HL-60 (cell line): ENCODE results near the gene ASF1A.

ENCODE experiments used
- DNase-seq, 2 experiments: peaks; one replicate each; pipeline ENCODE4 v3.0.0-alpha.2; 2010 to 2020; ENCODE audit warnings: low read depth in 1 of 2, low spot score in 1 of 2
- H3K27ac ChIP-seq: fragments of 250-450 bp; sonication (Bioruptor Pico); replicated peaks from 2 replicates; pipeline ENCODE4 v1.5.1; 2020; ENCODE audit warnings: mild to moderate bottlenecking, moderate library complexity
- H3K27me3 ChIP-seq: fragments of 250-450 bp; sonication (Bioruptor Pico); 2 replicates; pipeline ENCODE4 v1.5.1; 2021; ENCODE audit warnings: mild to moderate bottlenecking, moderate library complexity; ENCODE audit not compliant: insufficient read depth, poor library complexity, severe bottlenecking
- H3K4me3 ChIP-seq: replicated peaks from 2 replicates; pipeline ENCODE4 v1.5.1; 2011; ENCODE audit warnings: mild to moderate bottlenecking, control low read depth, low read length; ENCODE audit not compliant: insufficient read depth
- GABPA ChIP-seq: IDR thresholded peaks from 2 replicates; pipeline ENCODE4 v1.6.1; 2012; ENCODE audit warnings: low read depth
- POLR2AphosphoS5 ChIP-seq: IDR thresholded peaks from 2 replicates; pipeline ENCODE4 v1.6.1; 2012; ENCODE audit warnings: low read depth
- SPI1 ChIP-seq: IDR thresholded peaks from 2 replicates; pipeline ENCODE4 v1.6.1; 2012; ENCODE audit warnings: low read depth, mild to moderate bottlenecking, borderline replicate concordance
- TF ChIP-seq, protein P1 (sequence below): IDR thresholded peaks from one replicate; pipeline ENCODE4 v1.5.1; 2011; ENCODE audit warnings: low read length, control low read depth, inconsistent platforms; ENCODE audit not compliant: insufficient read depth
- TF ChIP-seq, protein P2 (sequence below): IDR thresholded peaks from 2 replicates; pipeline ENCODE4 v1.6.1; 2012; ENCODE audit warnings: low read depth; ENCODE audit not compliant: insufficient replicate concordance

Gene ASF1A

DNA sequence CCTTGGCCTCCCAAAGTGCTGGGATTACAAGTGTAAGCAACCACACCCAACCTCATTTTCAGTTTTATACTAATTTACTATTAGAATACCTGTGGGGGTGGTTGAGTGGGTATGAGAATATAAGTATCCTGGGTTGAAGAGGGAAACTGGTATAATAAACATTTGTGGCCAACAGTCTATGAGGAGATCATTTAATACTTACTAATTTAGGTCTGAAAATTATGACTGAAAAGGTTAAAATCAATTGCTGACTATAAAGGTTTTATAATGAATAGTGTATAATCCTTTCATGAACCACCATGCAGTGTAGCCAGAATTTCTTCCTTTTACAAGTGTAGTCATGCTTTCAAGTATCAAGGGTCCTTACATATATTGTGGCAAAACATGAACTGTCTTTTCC lies 11.1 kb downstream of the ASF1A start:
- no peak overlapping the region for H3K27ac ChIP-seq
- no peak for TF ChIP-seq GABPA
- TF ChIP-seq, protein P1, sequence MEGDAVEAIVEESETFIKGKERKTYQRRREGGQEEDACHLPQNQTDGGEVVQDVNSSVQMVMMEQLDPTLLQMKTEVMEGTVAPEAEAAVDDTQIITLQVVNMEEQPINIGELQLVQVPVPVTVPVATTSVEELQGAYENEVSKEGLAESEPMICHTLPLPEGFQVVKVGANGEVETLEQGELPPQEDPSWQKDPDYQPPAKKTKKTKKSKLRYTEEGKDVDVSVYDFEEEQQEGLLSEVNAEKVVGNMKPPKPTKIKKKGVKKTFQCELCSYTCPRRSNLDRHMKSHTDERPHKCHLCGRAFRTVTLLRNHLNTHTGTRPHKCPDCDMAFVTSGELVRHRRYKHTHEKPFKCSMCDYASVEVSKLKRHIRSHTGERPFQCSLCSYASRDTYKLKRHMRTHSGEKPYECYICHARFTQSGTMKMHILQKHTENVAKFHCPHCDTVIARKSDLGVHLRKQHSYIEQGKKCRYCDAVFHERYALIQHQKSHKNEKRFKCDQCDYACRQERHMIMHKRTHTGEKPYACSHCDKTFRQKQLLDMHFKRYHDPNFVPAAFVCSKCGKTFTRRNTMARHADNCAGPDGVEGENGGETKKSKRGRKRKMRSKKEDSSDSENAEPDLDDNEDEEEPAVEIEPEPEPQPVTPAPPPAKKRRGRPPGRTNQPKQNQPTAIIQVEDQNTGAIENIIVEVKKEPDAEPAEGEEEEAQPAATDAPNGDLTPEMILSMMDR: no peak
- no peak for TF ChIP-seq POLR2AphosphoS5
- TF ChIP-seq, protein P2, sequence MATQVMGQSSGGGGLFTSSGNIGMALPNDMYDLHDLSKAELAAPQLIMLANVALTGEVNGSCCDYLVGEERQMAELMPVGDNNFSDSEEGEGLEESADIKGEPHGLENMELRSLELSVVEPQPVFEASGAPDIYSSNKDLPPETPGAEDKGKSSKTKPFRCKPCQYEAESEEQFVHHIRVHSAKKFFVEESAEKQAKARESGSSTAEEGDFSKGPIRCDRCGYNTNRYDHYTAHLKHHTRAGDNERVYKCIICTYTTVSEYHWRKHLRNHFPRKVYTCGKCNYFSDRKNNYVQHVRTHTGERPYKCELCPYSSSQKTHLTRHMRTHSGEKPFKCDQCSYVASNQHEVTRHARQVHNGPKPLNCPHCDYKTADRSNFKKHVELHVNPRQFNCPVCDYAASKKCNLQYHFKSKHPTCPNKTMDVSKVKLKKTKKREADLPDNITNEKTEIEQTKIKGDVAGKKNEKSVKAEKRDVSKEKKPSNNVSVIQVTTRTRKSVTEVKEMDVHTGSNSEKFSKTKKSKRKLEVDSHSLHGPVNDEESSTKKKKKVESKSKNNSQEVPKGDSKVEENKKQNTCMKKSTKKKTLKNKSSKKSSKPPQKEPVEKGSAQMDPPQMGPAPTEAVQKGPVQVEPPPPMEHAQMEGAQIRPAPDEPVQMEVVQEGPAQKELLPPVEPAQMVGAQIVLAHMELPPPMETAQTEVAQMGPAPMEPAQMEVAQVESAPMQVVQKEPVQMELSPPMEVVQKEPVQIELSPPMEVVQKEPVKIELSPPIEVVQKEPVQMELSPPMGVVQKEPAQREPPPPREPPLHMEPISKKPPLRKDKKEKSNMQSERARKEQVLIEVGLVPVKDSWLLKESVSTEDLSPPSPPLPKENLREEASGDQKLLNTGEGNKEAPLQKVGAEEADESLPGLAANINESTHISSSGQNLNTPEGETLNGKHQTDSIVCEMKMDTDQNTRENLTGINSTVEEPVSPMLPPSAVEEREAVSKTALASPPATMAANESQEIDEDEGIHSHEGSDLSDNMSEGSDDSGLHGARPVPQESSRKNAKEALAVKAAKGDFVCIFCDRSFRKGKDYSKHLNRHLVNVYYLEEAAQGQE: no peak
- no peak for TF ChIP-seq SPI1
- H3K27me3 ChIP-seq: no peaks in the 10 kb centered on the region
- DNase-seq: no peak
- H3K4me3 ChIP-seq: no peak overlapping the region

DNA sequence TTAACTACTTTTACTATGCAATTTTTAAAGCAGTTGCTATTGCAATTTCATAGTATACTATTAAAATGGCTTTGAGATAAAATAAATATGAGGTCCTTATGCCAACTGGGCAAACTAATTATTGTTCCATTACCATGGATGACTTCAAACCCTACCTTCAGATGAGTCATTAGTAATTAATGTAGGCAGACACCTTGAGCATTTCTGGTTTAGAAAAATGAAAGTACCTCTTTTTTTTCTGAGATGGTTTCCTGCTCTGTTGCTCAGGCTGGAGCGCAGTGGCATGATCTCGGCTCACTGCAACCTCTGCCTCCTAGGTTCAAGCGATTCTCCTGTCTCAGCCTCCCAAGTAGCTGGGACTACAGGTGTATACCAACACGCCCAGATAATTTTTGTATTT lies 11.9 kb downstream of the ASF1A start:
- Histone ChIP-seq H3K27ac (no peak overlapping the region), H3K27me3 (no peaks in the 10 kb centered on the region), H3K4me3 (no peak overlapping the region)
- DNase-seq: no peak
- TF ChIP-seq, protein P2: no peak
- TF ChIP-seq, protein P1: no peak
- TF ChIP-seq POLR2AphosphoS5 (no peak), GABPA (no peak), SPI1 (no peak)

DNA sequence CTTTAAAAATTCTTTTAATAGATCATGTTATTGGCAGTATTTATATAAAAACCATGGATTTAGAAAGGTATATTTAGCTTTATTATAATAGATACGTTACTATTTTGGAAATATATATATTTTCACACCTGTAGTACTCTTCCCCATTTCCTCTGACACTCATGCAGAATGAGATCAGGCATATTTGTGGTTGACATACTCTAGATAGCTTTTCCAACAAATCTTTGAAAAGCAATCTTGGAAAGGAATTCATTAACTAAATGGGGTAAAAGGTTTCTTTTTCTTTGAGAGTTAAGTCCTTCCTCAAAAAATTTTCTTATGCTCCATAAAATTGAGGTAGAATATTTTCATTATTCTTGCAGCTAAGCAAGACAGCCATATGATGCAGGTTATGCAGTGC lies 14.5 kb downstream of the ASF1A start:
- no peak for DNase-seq
- H3K4me3 ChIP-seq: no peak overlapping the region
- no peaks in the 10 kb centered on the region for H3K27me3 ChIP-seq
- no peak overlapping the region for H3K27ac ChIP-seq
- TF ChIP-seq POLR2AphosphoS5 (no peak), SPI1 (no peak), GABPA (no peak)
- TF ChIP-seq, protein P2: no peak
- TF ChIP-seq, protein P1: no peak
